Panc1 (cell line): ENCODE data around the gene CPZ.

Experiments used
- CTCF ChIP-seq: fragments of 450-650 bp; IDR thresholded peaks from 2 replicates; pipeline ENCODE4 v1.5.1; 2017; ENCODE audit warnings: mild to moderate bottlenecking
- POLR2AphosphoS5 ChIP-seq: IDR thresholded peaks from 2 replicates; pipeline ENCODE4 v1.6.1; 2012; ENCODE audit warnings: mild to moderate bottlenecking, low read depth, low read length, moderate library complexity
- SIN3A ChIP-seq: IDR thresholded peaks from 2 replicates; pipeline ENCODE4 v1.6.1; 2012; ENCODE audit warnings: low read depth, mild to moderate bottlenecking, low read length, moderate library complexity, borderline replicate concordance; ENCODE audit not compliant: insufficient read depth
- TCF7L2 ChIP-seq: IDR thresholded peaks from 2 replicates; pipeline ENCODE4 v1.6.1; 2011; ENCODE audit warnings: mild to moderate bottlenecking, low read depth, low read length, inconsistent platforms
- TF ChIP-seq, protein P1 (sequence below), 2 experiments: IDR thresholded peaks; 2 replicates each; pipeline ENCODE4 v1.6.1; 2011 to 2012; ENCODE audit warnings: low read depth in 2 of 2, control low read depth in 1 of 2, low read length in 1 of 2, mild to moderate bottlenecking in 1 of 2, moderate library complexity in 1 of 2; ENCODE audit not compliant: insufficient read depth in 1 of 2

GRCh38 chr4:8578717-8579116, 13.8 kb upstream of the CPZ start:
- TF ChIP-seq CTCF = no peak
- TF ChIP-seq, protein P1, sequence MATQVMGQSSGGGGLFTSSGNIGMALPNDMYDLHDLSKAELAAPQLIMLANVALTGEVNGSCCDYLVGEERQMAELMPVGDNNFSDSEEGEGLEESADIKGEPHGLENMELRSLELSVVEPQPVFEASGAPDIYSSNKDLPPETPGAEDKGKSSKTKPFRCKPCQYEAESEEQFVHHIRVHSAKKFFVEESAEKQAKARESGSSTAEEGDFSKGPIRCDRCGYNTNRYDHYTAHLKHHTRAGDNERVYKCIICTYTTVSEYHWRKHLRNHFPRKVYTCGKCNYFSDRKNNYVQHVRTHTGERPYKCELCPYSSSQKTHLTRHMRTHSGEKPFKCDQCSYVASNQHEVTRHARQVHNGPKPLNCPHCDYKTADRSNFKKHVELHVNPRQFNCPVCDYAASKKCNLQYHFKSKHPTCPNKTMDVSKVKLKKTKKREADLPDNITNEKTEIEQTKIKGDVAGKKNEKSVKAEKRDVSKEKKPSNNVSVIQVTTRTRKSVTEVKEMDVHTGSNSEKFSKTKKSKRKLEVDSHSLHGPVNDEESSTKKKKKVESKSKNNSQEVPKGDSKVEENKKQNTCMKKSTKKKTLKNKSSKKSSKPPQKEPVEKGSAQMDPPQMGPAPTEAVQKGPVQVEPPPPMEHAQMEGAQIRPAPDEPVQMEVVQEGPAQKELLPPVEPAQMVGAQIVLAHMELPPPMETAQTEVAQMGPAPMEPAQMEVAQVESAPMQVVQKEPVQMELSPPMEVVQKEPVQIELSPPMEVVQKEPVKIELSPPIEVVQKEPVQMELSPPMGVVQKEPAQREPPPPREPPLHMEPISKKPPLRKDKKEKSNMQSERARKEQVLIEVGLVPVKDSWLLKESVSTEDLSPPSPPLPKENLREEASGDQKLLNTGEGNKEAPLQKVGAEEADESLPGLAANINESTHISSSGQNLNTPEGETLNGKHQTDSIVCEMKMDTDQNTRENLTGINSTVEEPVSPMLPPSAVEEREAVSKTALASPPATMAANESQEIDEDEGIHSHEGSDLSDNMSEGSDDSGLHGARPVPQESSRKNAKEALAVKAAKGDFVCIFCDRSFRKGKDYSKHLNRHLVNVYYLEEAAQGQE (IDR thresholded peaks at IDR 0.05; ENCODE audit: insufficient read depth in 1 of 2, low read depth in 2 of 2, low read length in 1 of 2) = no peak
- TF ChIP-seq SIN3A = no peak
- no peak for TF ChIP-seq POLR2AphosphoS5
- TF ChIP-seq TCF7L2 = no peak
